HepG2 (cell line): ENCODE data around the gene IGFLR1. TPM values are rescaled to one million over a fixed set of nuclear protein-coding genes. Genes with fewer than 3 reads are reported as not detected.

Source experiments
- ETV6 ChIP-seq: sonication (generic); formaldehyde crosslinking; conservative IDR thresholded peaks from 2 replicates; pipeline ENCODE4 v1.4.0; 2020; ENCODE audit warnings: missing genetic modification reagents
- FOXO1 ChIP-seq: sonication (generic); formaldehyde crosslinking; IDR thresholded peaks from 2 replicates; pipeline ENCODE4 v1.4.0; 2020; ENCODE audit warnings: missing genetic modification reagents
- GATAD2A ChIP-seq: IDR thresholded peaks from 2 replicates; pipeline ENCODE4 v1.6.1; 2016
- HINFP ChIP-seq: sonication (generic); formaldehyde crosslinking; IDR thresholded peaks from 2 replicates; pipeline ENCODE4 v1.4.0; 2020; ENCODE audit warnings: low read depth, mild to moderate bottlenecking, missing genetic modification reagents
- KDM5B ChIP-seq: sonication (generic); formaldehyde crosslinking; IDR thresholded peaks from 2 replicates; pipeline ENCODE4 v1.4.0; 2020; ENCODE audit warnings: missing genetic modification reagents, mild to moderate bottlenecking, borderline replicate concordance
- MTF2 ChIP-seq: sonication (generic); formaldehyde crosslinking; IDR thresholded peaks from 2 replicates; pipeline ENCODE4 v1.5.0; 2020; ENCODE audit warnings: missing genetic modification reagents, borderline replicate concordance
- NFE2 ChIP-seq: sonication (generic); formaldehyde crosslinking; IDR thresholded peaks from 2 replicates; pipeline ENCODE4 v1.4.0; 2020; ENCODE audit warnings: missing genetic modification reagents
- POLR2AphosphoS5 ChIP-seq: IDR thresholded peaks from 2 replicates; pipeline ENCODE4 v1.6.1; 2012; ENCODE audit warnings: low read depth, low read length
- SIX1 ChIP-seq: sonication (generic); formaldehyde crosslinking; IDR thresholded peaks from 2 replicates; pipeline ENCODE4 v1.4.0; 2020; ENCODE audit warnings: missing genetic modification reagents, borderline replicate concordance
- SRSF1 ChIP-seq: fragments of 200-400 bp; formaldehyde crosslinking; optimal IDR thresholded peaks from 2 replicates; pipeline ENCODE3; 2017; ENCODE audit warnings: mild to moderate bottlenecking, low read depth, low read length, moderate library complexity
- SRY ChIP-seq: sonication (generic); formaldehyde crosslinking; IDR thresholded peaks from 2 replicates; pipeline ENCODE4 v1.8.0; 2022; ENCODE audit warnings: mild to moderate bottlenecking, missing genetic modification reagents
- ZIK1 ChIP-seq: sonication (generic); formaldehyde crosslinking; IDR thresholded peaks from 2 replicates; pipeline ENCODE4 v1.5.0; 2020; ENCODE audit warnings: mild to moderate bottlenecking, low read depth, missing genetic modification reagents, borderline replicate concordance
- ZNF136 ChIP-seq: sonication (generic); formaldehyde crosslinking; IDR thresholded peaks from 2 replicates; pipeline ENCODE4 v1.8.1; 2022; ENCODE audit warnings: low read depth, mild to moderate bottlenecking, moderate library complexity, missing genetic modification reagents
- ZNF660 ChIP-seq: sonication (generic); formaldehyde crosslinking; IDR thresholded peaks from 2 replicates; pipeline ENCODE4 v1.5.1; 2020; ENCODE audit warnings: mild to moderate bottlenecking, low read depth, missing genetic modification reagents, borderline replicate concordance
- ZNF768 ChIP-seq: sonication (generic); formaldehyde crosslinking; IDR thresholded peaks from 2 replicates; pipeline ENCODE4 v1.4.0; 2020; ENCODE audit warnings: missing genetic modification reagents
- ZNF770 ChIP-seq: sonication (generic); formaldehyde crosslinking; IDR thresholded peaks from 2 replicates; pipeline ENCODE4 v1.5.0; 2020; ENCODE audit warnings: mild to moderate bottlenecking, missing genetic modification reagents
- polyA plus RNA-seq, 8 experiments: library from polyadenylated mRNA; depleted of rRNA in 3 of 8; stranded (reverse) in 7 of 8; unstranded in 1 of 8; fragments of >200 nt; fragmentation: Illumina TruSeq in 4 of 8; extraction: Trizol in 4 of 8; gene quantifications; 2 replicates each; pipeline versions ENCODE4 v1.2.1 to v1.2.3, GENCODE V29; 2011 to 2016; ENCODE audit warnings: low read depth in 4 of 8, missing spikeins in 1 of 8, mixed read lengths in 1 of 8; ENCODE audit not compliant: insufficient read depth in 1 of 8
- total RNA-seq, 5 experiments: library from RNA; depleted of rRNA; stranded (reverse); fragments of >200 nt; fragmentation: Illumina TruSeq; extraction: Trizol; gene quantifications; 2 replicates each; pipeline ENCODE4 v1.2.3, GENCODE V29; 2016; ENCODE audit warnings: low read depth in 1 of 5
- TF ChIP-seq, protein P1 (sequence below): sonication (generic); formaldehyde crosslinking; conservative IDR thresholded peaks from 2 replicates; pipeline ENCODE4 v1.4.0; 2020; ENCODE audit warnings: mild to moderate bottlenecking, missing genetic modification reagents, moderate library complexity
- TF ChIP-seq, protein P2 (sequence below): IDR thresholded peaks from 2 replicates; pipeline ENCODE4 v1.6.1; 2016; ENCODE audit warnings: missing genetic modification reagents, missing compliant biosample characterization
- TF ChIP-seq, protein P3 (sequence below): sonication (generic); formaldehyde crosslinking; conservative IDR thresholded peaks from 2 replicates; pipeline ENCODE4 v1.5.0; 2020; ENCODE audit warnings: missing genetic modification reagents
- TF ChIP-seq, protein P4 (sequence below): sonication (generic); formaldehyde crosslinking; IDR thresholded peaks from 2 replicates; pipeline ENCODE4 v1.8.0; 2022; ENCODE audit warnings: mild to moderate bottlenecking, missing genetic modification reagents, moderate library complexity

Gene IGFLR1
- total and polyA plus RNA-seq, 2 of the 13 experiments (the other 11 are each of a cell fraction or from before 2014, with no cell fraction given) = 5.4 to 8.9 TPM

DNA sequence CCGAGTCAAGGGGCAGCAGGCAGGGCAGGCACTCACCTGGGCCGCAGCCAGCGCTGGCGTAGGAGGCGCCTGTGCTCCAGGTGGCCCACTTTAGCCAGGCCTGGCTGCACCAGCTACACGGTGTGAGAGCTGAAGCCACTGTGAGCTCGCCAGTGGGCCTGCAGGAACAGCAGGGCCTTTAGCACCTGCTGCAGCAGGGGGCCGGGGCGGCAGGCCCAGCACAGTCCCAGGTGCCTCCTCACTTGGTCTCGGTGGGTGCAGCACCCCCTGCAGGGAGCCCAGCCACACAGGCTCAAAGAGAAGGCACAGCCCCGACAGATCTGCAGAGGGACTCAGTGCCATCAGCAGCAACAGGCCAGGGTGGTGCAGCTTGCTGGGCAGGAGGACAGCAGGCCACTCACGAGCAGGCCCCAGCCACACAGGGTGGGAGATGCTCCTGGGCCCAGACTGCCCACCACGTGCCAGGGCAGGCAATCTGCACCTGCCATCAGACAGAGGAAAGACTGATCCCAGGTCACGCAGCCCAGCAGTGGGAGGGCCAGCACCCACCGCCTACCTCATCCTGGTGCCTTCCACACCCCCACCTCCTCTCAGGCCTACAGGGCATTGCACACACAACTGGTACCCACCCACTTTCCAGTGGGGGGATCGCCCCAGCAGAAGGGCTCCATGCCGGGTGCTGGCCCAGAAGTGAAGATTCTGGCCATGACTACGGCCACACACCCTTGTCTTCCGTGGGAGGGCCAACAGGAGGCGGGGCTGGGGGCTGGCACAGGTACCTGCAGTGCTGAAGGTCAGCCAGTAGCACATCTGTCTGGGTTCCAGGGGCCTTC, 48.9 kb upstream of the IGFLR1 start (continued):
- TF ChIP-seq, protein P1, sequence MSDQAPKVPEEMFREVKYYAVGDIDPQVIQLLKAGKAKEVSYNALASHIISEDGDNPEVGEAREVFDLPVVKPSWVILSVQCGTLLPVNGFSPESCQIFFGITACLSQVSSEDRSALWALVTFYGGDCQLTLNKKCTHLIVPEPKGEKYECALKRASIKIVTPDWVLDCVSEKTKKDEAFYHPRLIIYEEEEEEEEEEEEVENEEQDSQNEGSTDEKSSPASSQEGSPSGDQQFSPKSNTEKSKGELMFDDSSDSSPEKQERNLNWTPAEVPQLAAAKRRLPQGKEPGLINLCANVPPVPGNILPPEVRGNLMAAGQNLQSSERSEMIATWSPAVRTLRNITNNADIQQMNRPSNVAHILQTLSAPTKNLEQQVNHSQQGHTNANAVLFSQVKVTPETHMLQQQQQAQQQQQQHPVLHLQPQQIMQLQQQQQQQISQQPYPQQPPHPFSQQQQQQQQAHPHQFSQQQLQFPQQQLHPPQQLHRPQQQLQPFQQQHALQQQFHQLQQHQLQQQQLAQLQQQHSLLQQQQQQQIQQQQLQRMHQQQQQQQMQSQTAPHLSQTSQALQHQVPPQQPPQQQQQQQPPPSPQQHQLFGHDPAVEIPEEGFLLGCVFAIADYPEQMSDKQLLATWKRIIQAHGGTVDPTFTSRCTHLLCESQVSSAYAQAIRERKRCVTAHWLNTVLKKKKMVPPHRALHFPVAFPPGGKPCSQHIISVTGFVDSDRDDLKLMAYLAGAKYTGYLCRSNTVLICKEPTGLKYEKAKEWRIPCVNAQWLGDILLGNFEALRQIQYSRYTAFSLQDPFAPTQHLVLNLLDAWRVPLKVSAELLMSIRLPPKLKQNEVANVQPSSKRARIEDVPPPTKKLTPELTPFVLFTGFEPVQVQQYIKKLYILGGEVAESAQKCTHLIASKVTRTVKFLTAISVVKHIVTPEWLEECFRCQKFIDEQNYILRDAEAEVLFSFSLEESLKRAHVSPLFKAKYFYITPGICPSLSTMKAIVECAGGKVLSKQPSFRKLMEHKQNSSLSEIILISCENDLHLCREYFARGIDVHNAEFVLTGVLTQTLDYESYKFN (CRISPR knock-in tag) = no peak
- TF ChIP-seq, protein P2, sequence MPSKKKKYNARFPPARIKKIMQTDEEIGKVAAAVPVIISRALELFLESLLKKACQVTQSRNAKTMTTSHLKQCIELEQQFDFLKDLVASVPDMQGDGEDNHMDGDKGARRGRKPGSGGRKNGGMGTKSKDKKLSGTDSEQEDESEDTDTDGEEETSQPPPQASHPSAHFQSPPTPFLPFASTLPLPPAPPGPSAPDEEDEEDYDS (CRISPR knock-in tag) = no peak
- TF ChIP-seq, protein P3, sequence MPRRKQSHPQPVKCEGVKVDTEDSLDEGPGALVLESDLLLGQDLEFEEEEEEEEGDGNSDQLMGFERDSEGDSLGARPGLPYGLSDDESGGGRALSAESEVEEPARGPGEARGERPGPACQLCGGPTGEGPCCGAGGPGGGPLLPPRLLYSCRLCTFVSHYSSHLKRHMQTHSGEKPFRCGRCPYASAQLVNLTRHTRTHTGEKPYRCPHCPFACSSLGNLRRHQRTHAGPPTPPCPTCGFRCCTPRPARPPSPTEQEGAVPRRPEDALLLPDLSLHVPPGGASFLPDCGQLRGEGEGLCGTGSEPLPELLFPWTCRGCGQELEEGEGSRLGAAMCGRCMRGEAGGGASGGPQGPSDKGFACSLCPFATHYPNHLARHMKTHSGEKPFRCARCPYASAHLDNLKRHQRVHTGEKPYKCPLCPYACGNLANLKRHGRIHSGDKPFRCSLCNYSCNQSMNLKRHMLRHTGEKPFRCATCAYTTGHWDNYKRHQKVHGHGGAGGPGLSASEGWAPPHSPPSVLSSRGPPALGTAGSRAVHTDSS (CRISPR knock-in tag) = no peak
- TF ChIP-seq FOXO1 (CRISPR knock-in tag) (0 out of 2 replicates have a peak, but pooled peaks have one; percentile 11), SRSF1 (no peak), SRY (no peak), HINFP (no peak), ETV6 (CRISPR knock-in tag) (no peak), SIX1 (CRISPR knock-in tag) (no peak), GATAD2A (CRISPR knock-in tag) (no peak), ZNF136 (CRISPR knock-in tag) (no peak), KDM5B (CRISPR knock-in tag) (no peak), POLR2AphosphoS5 (no peak), NFE2 (CRISPR knock-in tag) (no peak), ZNF768 (CRISPR knock-in tag) (peak; percentile 35; the same call in 1 of the 2 replicates), MTF2 (CRISPR knock-in tag) (no peak), ZIK1 (CRISPR knock-in tag) (no peak), ZNF660 (no peak), ZNF770 (CRISPR knock-in tag) (no peak)
- TF ChIP-seq, protein P4, sequence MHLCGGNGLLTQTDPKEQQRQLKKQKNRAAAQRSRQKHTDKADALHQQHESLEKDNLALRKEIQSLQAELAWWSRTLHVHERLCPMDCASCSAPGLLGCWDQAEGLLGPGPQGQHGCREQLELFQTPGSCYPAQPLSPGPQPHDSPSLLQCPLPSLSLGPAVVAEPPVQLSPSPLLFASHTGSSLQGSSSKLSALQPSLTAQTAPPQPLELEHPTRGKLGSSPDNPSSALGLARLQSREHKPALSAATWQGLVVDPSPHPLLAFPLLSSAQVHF (CRISPR knock-in tag) = no peak
